AG09319 (cell line): ENCODE measurements around the gene UQCRQ.

Source experiments
- DNase-seq: peaks from one replicate; pipeline ENCODE4 v3.0.0-alpha.2; 2010; ENCODE audit warnings: low read depth; ENCODE audit errors: extremely low read depth
- CTCF ChIP-seq: IDR thresholded peaks from 2 replicates; pipeline ENCODE4 v1.5.1; 2011; ENCODE audit warnings: low read depth, mild to moderate bottlenecking, inconsistent platforms, low read length, moderate library complexity

The UQCRQ gene

GRCh38 chr5:132866342-132867045 is at the start of gene UQCRQ, which contains the start of gene GDF9:
UQCRQ (plus strand) TSS chr5:132866642; CDS start chr5:132866882, 240 bp downstream.
GDF9 (minus strand) TSS chr5:132866469; CDS start chr5:132864533, 1,936 bp downstream.
- TF ChIP-seq CTCF, result peak; percentile 46
- peak; percentile 99 for DNase-seq

DNA sequence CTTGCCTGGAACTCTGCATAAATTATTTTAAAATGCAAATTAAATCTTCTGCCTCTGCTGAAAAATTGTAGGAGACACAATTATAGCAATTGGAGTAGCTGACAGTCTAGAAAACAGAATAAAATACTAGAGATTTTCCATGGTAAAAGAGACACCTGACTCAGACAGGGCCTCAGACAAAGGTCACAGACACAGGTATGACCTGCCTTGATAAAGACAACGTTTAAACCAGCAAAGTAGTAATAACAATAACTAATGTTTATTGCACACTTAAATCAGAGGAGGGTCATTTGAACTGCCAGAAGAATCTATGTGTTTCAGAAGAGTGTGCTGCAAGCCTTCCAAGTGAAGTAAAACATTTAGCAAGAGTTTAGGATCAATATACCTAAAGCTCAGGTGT is 49.4 kb upstream of the UQCRQ start:
- no peak for DNase-seq
- no peak for TF ChIP-seq CTCF

- no peak for TF ChIP-seq CTCF
- no peak for DNase-seq
These were observed 47.0 kb upstream of the UQCRQ start for GRCh38 chr5:132819468-132819867.

DNA sequence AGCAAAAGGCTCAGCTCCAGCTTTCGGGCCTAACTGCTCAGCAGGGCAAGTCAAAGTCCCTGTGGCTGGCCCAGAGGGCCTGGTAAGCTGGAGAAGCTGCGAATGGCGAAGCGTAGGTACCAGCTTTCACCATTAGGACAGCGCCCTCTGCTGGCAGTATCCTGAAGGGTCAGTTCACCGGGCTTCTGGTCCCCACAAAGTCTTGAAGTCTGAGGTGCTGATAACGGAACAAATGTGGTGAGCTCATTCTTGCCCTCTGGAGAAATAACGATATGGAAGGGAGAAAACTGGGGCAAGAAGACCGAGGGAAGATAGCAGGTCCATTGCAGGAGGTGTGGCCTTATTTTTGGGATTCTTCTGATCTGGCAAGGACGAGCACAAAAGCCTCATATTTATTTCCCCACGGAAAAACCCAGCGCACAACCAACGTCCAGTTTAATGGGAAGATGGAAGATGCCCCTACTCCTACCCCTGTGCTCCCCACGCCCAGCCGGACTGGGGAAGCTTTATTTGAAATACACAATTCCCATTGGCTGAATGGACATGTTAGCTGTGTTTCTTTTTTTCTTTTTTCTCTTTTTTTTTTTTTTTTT is 46.2 kb upstream of the UQCRQ start:
- peak; percentile 86 for TF ChIP-seq CTCF
- DNase-seq, result peak; percentile 79

DNA sequence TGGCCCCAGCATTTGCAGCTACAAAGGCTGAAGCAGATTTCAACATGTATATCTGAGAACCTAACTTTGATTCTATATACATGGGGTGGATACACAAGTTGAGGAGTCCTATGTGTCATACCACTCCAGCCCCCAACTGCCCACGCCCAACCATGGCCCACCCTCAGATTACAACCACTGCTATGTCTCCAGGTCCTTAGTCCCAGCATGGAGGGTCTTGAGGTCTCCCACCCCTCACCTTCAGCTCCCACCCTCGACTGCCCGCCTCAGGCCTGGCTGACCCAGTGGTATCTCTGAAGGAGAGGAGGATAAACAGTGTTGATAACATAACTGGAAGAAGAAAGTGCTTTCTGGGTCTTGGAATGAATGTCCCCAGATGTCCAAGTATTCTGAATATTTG is 45.1 kb upstream of the UQCRQ start:
- no peak for DNase-seq
- no peak for TF ChIP-seq CTCF

- DNase-seq, result no peak
- no peak for TF ChIP-seq CTCF
These were observed 44.7 kb upstream of the UQCRQ start for GRCh38 chr5:132821791-132822190.

DNA sequence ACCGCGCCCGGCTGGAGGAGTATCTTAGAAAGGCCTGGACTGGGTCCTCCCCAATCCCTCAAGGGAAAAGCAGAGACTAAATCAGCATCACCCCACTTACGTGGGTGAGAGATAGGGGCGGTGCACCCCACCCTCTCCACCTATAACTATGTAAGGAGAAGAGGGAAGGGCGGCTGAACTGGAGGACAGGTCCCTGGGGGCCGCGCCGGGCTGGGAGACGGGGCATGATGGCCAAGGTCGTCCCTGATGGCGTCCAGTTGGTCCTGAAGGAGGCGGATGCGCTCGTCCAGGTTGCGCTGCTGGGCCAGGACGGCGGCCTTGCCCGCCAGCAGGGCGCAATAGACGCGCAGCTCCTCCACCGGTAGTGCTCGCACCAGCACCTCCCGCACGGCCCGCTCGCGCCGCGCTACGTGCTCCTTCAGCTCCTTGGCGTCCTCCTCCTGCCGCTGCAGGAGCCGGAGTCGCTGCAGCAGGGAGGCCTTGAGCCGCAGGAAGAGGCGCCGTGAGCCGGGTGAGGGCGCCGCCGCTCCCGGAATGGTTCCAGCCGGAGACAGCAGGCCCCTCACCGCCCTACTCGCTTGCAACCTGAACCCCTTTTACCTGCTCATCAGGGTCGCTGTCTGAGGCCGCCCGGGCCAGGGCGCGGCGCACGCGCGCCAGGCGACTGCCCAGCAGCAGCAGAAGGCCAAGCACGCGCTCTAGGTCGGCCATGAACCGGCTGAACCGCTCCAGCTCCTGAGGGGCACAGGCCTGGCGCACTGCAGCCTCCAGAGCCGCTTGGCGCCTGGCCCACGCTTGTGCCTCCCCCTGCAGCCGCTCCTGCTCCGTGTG is 43.6 kb upstream of the UQCRQ start:
- TF ChIP-seq CTCF, result no peak
- no peak for DNase-seq
